Measurements from ENCODE around the gene PCNX3.

- TF ChIP-seq CTCF (IDR thresholded peaks at IDR 0.05) (no peak), REST (IDR thresholded peaks at IDR 0.05; ENCODE audit: insufficient read depth in 1 of 2, low read depth in 2 of 2, low read length in 1 of 2) (no peak), POLR2AphosphoS5 (IDR thresholded peaks at IDR 0.05; ENCODE audit: low read depth, low read length) (no peak), SIN3A (IDR thresholded peaks at IDR 0.05; ENCODE audit: borderline replicate concordance, insufficient read depth, low read depth, low read length) (no peak)
Measured at GRCh38 chr11:65627202-65627601, 11.6 kb downstream of the PCNX3 start.

All from Panc1 (cell line).